Spleen (tissue), 11 donors: ENCODE results near the gene SFXN2. TPM values are rescaled to one million over a fixed set of nuclear protein-coding genes. Genes with fewer than 3 reads are reported as not detected.

Experiments
- DNase-seq: peaks from one replicate; pipeline ENCODE4 v3.0.0-alpha.2; 2020
- H3K27ac ChIP-seq, 8 donors: fragments of 200-600 bp; sonication (generic) in 7 of 8; 1 replicate in 4 of 8; 2 replicates in 4 of 8; pipeline versions ENCODE4 v1.5.0 to v1.8.0; 2016 to 2021; ENCODE audit warnings: inconsistent platforms in 4 of 8, mild to moderate bottlenecking in 4 of 8, moderate library complexity in 1 of 8
- H3K27me3 ChIP-seq, 7 donors: fragments of 200-600 bp; sonication (generic) in 6 of 7; replicated peaks in 1 of 7; 1 replicate in 4 of 7; 2 replicates in 3 of 7; pipeline versions ENCODE4 v1.5.0 to v1.8.0; 2016 to 2021; ENCODE audit warnings: inconsistent platforms in 3 of 7, mild to moderate bottlenecking in 1 of 7
- H3K36me3 ChIP-seq, 6 donors: fragments of 200-600 bp; sonication (generic) in 5 of 6; 1 replicate in 4 of 6; 2 replicates in 2 of 6; pipeline versions ENCODE4 v1.5.0 to v1.8.0; 2016 to 2021; ENCODE audit warnings: inconsistent platforms in 2 of 6
- H3K4me1 ChIP-seq, 6 donors: fragments of 200-600 bp; sonication (generic) in 5 of 6; 1 replicate in 3 of 6; 2 replicates in 3 of 6; pipeline versions ENCODE4 v1.5.0 to v1.8.0; 2016 to 2021; ENCODE audit warnings: inconsistent platforms in 3 of 6
- H3K4me3 ChIP-seq, 8 donors: fragments of 200-600 bp; sonication (generic) in 7 of 8; 1 replicate in 4 of 8; 2 replicates in 4 of 8; pipeline versions ENCODE4 v1.5.0 to v1.8.0; 2016 to 2021; ENCODE audit warnings: inconsistent platforms in 4 of 8, mild to moderate bottlenecking in 4 of 8, moderate library complexity in 2 of 8
- H3K9me3 ChIP-seq, 8 donors: fragments of 200-600 bp; sonication (generic) in 7 of 8; 1 replicate in 4 of 8; 2 replicates in 4 of 8; pipeline versions ENCODE4 v1.5.0 to v1.8.0; 2016 to 2021; ENCODE audit warnings: inconsistent platforms in 4 of 8
- POLR2A ChIP-seq, 3 donors: fragments of 450-650 bp; IDR thresholded peaks; one replicate each; pipeline ENCODE4 v1.5.1; 2017; ENCODE audit warnings: antibody characterized with exemption in 3 of 3, mild to moderate bottlenecking in 1 of 3
- POLR2AphosphoS5 ChIP-seq, 3 donors: sonication (generic); formaldehyde crosslinking; IDR thresholded peaks; one replicate each; pipeline ENCODE4 v1.5.1; 2017; ENCODE audit warnings: antibody characterized with exemption in 3 of 3
- WGBS, 5 donors: extraction: QIAGEN DNeasy Blood & Tissue Kit in 3 of 5; methylation state at CpG; one replicate each; pipeline versions ENCODE4 v1.1.5 to v1.1.7; 2013 to 2018; 5-methylcytosine and 5-hydroxymethylcytosine counted together
- intact Hi-C: fragments of 100-400 bp; cut with DNase I; formaldehyde crosslinking; loops from one replicate; pipeline ENCODE4 v1.15.0; 2023; ENCODE audit warnings: low total_unique reads
- polyA plus RNA-seq, 3 donors: library from polyadenylated mRNA; stranded (reverse); fragments of 200-250 nt; gene quantifications; one replicate each; pipeline ENCODE4 v1.2.1, GENCODE V29; 2013
- total RNA-seq, 7 donors: library from RNA; depleted of rRNA in 3 of 7; stranded (reverse); fragments of >200 nt in 3 of 7; fragmentation: NEBNext Ultra II Directional in 4 of 7; extraction: Animal tissue kit (Norgen Biotek cat#: 25700) in 4 of 7; gene quantifications; one replicate each; pipeline versions ENCODE4 v1.1.0 to v1.2.1, GENCODE V29; 2016 to 2021
- TF ChIP-seq, protein P1 (sequence below), 11 experiments: fragments of 200-600 bp in 7 of 11; fragments of 450-650 bp in 4 of 11; sonication (generic) in 4 of 11; IDR thresholded peaks in 8 of 11; conservative IDR thresholded peaks in 3 of 11; 1 replicate in 7 of 11; 2 replicates in 4 of 11; pipeline versions ENCODE4 v1.4.0 to v1.8.0; 2016 to 2021; ENCODE audit warnings: antibody characterized with exemption in 11 of 11, inconsistent platforms in 4 of 11, mild to moderate bottlenecking in 1 of 11
- donor health status: healthy with polysubstance abuse.
- donor health status: DM: no; HTN: no; CAD: no; lungs with moderate emphysema.
- donor health status: DM: no; HTN: no; CAD: no.
- donor health status: Bipolar disorder and iron deficiency.
- donor health status: healthy.
- donor health status: DM: no; HTN: no; CAD: no.
- donor health status: DM: yes; HTN: yes; CAD: no.

Gene SFXN2
- total and polyA plus RNA-seq, 10 donors: 3.0 to 12.8 (median 9.8) TPM

DNA sequence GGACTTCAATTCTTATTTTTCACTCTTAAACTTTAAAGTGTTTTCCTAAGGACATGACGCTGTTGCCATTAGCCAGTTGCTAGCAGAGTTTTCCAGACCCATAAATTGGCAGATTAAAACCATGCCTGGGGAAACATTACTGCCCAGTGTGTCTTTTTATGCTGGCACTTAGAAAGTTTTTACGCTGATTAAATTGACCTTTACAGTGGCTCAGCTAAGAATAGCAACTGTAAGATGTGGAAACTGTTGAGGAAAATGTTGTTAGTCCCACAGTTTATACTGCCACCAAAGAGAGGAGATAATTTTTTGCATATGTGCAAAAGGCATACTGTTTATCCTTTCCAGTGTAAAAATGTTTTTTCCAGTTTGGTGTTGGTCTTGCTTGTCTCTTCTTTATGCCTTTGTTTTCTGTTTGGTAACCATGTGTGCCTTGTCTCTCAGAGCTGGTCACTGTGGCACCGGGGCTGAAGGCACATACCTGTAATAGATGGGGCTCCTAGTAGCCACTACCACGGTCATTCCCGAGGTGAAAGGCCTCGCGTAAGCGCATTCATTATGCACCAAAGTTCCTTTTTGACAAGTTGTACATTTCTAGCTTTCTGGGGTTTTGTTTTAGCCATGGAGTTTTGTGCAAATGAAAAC is 77.4 kb downstream of the SFXN2 start:
- intact Hi-C loops: no loop called here
- peak overlapping the region in 2 of 8 donors; percentile 18 to 21 for H3K27ac ChIP-seq
- no peak overlapping the region for H3K4me3 ChIP-seq
- no peaks in the 10 kb centered on the region for H3K27me3 ChIP-seq
- no peak for DNase-seq
- H3K9me3 ChIP-seq: peaks cover 0 to 6% (median 0%) of the 10 kb centered on the region in 8 donors
- H3K36me3 ChIP-seq: peaks cover 0 to 16% (median 0%) of the 10 kb centered on the region in 6 donors
- 80 to 89% (median 87%) methylated on average over 8 of the region's 8 CpGs for WGBS, 5 donors
- H3K4me1 ChIP-seq: peaks cover 20 to 79% (median 45%) of the 10 kb centered on the region in 6 donors
- TF ChIP-seq, protein P1, sequence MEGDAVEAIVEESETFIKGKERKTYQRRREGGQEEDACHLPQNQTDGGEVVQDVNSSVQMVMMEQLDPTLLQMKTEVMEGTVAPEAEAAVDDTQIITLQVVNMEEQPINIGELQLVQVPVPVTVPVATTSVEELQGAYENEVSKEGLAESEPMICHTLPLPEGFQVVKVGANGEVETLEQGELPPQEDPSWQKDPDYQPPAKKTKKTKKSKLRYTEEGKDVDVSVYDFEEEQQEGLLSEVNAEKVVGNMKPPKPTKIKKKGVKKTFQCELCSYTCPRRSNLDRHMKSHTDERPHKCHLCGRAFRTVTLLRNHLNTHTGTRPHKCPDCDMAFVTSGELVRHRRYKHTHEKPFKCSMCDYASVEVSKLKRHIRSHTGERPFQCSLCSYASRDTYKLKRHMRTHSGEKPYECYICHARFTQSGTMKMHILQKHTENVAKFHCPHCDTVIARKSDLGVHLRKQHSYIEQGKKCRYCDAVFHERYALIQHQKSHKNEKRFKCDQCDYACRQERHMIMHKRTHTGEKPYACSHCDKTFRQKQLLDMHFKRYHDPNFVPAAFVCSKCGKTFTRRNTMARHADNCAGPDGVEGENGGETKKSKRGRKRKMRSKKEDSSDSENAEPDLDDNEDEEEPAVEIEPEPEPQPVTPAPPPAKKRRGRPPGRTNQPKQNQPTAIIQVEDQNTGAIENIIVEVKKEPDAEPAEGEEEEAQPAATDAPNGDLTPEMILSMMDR (IDR thresholded peaks at IDR 0.05 in 8 of 11, conservative IDR thresholded peaks at IDR 0.05 in 3 of 11): no peak
- no peak for TF ChIP-seq POLR2AphosphoS5 (IDR thresholded peaks at IDR 0.05)
- TF ChIP-seq POLR2A (IDR thresholded peaks at IDR 0.05): no peak

Other genes starting within 250 kb of the SFXN2 start
- 10 to 100 TPM; 64.0 to 90.8 (median 76.7) TPM for gene ACTR1A, start 211.9 kb upstream of the SFXN2 start, total RNA-seq
- 10 to 100 TPM; 25.5 to 54.3 (median 34.7) TPM for gene ACTR1A, start 211.9 kb upstream of the SFXN2 start, polyA plus RNA-seq
- 10 to 100 TPM; 11.4 to 21.9 (median 15.1) TPM for gene SUFU, start 210.7 kb upstream of the SFXN2 start, total RNA-seq
- 1 to 10 TPM; 2.0 to 6.3 (median 2.8) TPM for gene SUFU, start 210.7 kb upstream of the SFXN2 start, polyA plus RNA-seq
- gene TRIM8, start 70.2 kb upstream of the SFXN2 start, total RNA-seq: 100 to 1,000 TPM in 2 of 7 donors, 10 to 100 TPM in 5; 86.3 to 116 (median 94.9) TPM
- 10 to 100 TPM; 23.5 to 37.6 (median 27.0) TPM for gene TRIM8, start 70.2 kb upstream of the SFXN2 start, polyA plus RNA-seq
- 1 to 10 TPM; 2.2 to 5.1 (median 4.2) TPM for gene ARL3, start 239 bp upstream of the SFXN2 start, total RNA-seq
- gene ARL3, start 239 bp upstream of the SFXN2 start, polyA plus RNA-seq: 1 to 10 TPM; 2.6 to 4.1 (median 3.2) TPM
- 100 to 1,000 TPM in 2 of 7 donors, 10 to 100 TPM in 5; 38.6 to 149 (median 55.4) TPM for gene WBP1L, start 29.3 kb downstream of the SFXN2 start, total RNA-seq
- gene WBP1L, start 29.3 kb downstream of the SFXN2 start, polyA plus RNA-seq: 10 to 100 TPM; 15.9 to 24.1 (median 16.1) TPM
- gene CYP17A1, start 122.8 kb downstream of the SFXN2 start, total RNA-seq: 1 to 10 TPM in 1 of 7 donors, not detected in 6; 1.0 TPM
- under 1 TPM in 2 of 3 donors, not detected in 1; 0.20 to 0.30 TPM for gene CYP17A1, start 122.8 kb downstream of the SFXN2 start, polyA plus RNA-seq
- 10 to 100 TPM; 18.8 to 32.7 (median 27.2) TPM for gene BORCS7, start 139.6 kb downstream of the SFXN2 start, total RNA-seq
- 10 to 100 TPM; 20.6 to 44.8 (median 28.0) TPM for gene BORCS7, start 139.6 kb downstream of the SFXN2 start, polyA plus RNA-seq
- 10 to 100 TPM in 4 of 7 donors, 1 to 10 TPM in 3; 4.3 to 19.0 (median 10.4) TPM for gene AS3MT, start 154.8 kb downstream of the SFXN2 start, total RNA-seq
- gene AS3MT, start 154.8 kb downstream of the SFXN2 start, polyA plus RNA-seq: 10 to 100 TPM in 1 of 3 donors, 1 to 10 TPM in 2; 6.3 to 16.6 (median 8.7) TPM
- gene CNNM2, start 203.7 kb downstream of the SFXN2 start, total RNA-seq: 1 to 10 TPM; 6.8 to 9.9 (median 8.7) TPM
- 1 to 10 TPM in 2 of 3 donors, under 1 TPM in 1; 0.65 to 1.1 (median 1.0) TPM for gene CNNM2, start 203.7 kb downstream of the SFXN2 start, polyA plus RNA-seq